HepG2 (cell line): Measurements from ENCODE around the gene ARRDC4. TPM values are rescaled to one million over a fixed set of nuclear protein-coding genes. Genes with fewer than 3 reads are reported as not detected.
A peak's percentile ranks its signal among the peaks of the same experiment; 100 is the strongest.

Experiments
- AHDC1 ChIP-seq: sonication (generic); formaldehyde crosslinking; IDR thresholded peaks from 2 replicates; pipeline ENCODE4 v1.5.1; 2020; ENCODE audit warnings: mild to moderate bottlenecking, missing genetic modification reagents, borderline replicate concordance
- BRCA1 ChIP-seq: sonication (generic); formaldehyde crosslinking; IDR thresholded peaks from 2 replicates; pipeline ENCODE4 v1.4.0; 2020; ENCODE audit warnings: missing genetic modification reagents
- PRPF4 ChIP-seq: fragments of 200-400 bp; formaldehyde crosslinking; IDR thresholded peaks from 2 replicates; pipeline ENCODE4 v1.6.1; 2016; ENCODE audit warnings: low read length, low read depth; ENCODE audit not compliant: poor library complexity, severe bottlenecking
- SAP130 ChIP-seq: IDR thresholded peaks from 2 replicates; pipeline ENCODE4 v1.6.1; 2016; ENCODE audit warnings: low read depth
- SOX6 ChIP-seq, 2 experiments: fragments of 450-650 bp in 1 of 2; sonication (generic) in 1 of 2; formaldehyde crosslinking in 1 of 2; IDR thresholded peaks; 2 replicates each; pipeline versions ENCODE4 v1.4.0 to v1.6.1; 2017 to 2020; ENCODE audit warnings: antibody characterized with exemption in 1 of 2, mild to moderate bottlenecking in 1 of 2, missing genetic modification reagents in 1 of 2
- ZBTB7A ChIP-seq: sonication (generic); formaldehyde crosslinking; IDR thresholded peaks from 2 replicates; pipeline ENCODE4 v1.8.0; 2022; ENCODE audit warnings: mild to moderate bottlenecking, missing genetic modification reagents
- ZNF496 ChIP-seq: sonication (generic); formaldehyde crosslinking; IDR thresholded peaks from 2 replicates; pipeline ENCODE4 v1.8.1; 2023; ENCODE audit warnings: mild to moderate bottlenecking, moderate library complexity, missing genetic modification reagents; ENCODE audit not compliant: insufficient replicate concordance
- ZNF879 ChIP-seq: sonication (generic); formaldehyde crosslinking; IDR thresholded peaks from 2 replicates; pipeline ENCODE4 v1.8.1; 2023; ENCODE audit warnings: missing genetic modification reagents
- polyA plus RNA-seq, 8 experiments: library from polyadenylated mRNA; depleted of rRNA in 3 of 8; stranded (reverse) in 7 of 8; unstranded in 1 of 8; fragments of >200 nt; fragmentation: Illumina TruSeq in 4 of 8; extraction: Trizol in 4 of 8; gene quantifications; 2 replicates each; pipeline versions ENCODE4 v1.2.1 to v1.2.3, GENCODE V29; 2011 to 2016; ENCODE audit warnings: low read depth in 4 of 8, missing spikeins in 1 of 8, mixed read lengths in 1 of 8; ENCODE audit not compliant: insufficient read depth in 1 of 8
- total RNA-seq, 5 experiments: library from RNA; depleted of rRNA; stranded (reverse); fragments of >200 nt; fragmentation: Illumina TruSeq; extraction: Trizol; gene quantifications; 2 replicates each; pipeline ENCODE4 v1.2.3, GENCODE V29; 2016; ENCODE audit warnings: low read depth in 1 of 5
- TF ChIP-seq, protein P1 (sequence below): sonication (generic); formaldehyde crosslinking; IDR thresholded peaks from 2 replicates; pipeline ENCODE4 v1.4.0; 2020; ENCODE audit warnings: low read depth, missing genetic modification reagents

ARRDC4 gene
- total and polyA plus RNA-seq, 2 of the 13 experiments (the other 11 are each of a cell fraction or from before 2014, with no cell fraction given), result 1.5 to 2.5 TPM

GRCh38 chr15:98001663-98002194 is 41.2 kb downstream of the ARRDC4 start (continued):
- TF ChIP-seq PRPF4, result no peak
- TF ChIP-seq, protein P1, sequence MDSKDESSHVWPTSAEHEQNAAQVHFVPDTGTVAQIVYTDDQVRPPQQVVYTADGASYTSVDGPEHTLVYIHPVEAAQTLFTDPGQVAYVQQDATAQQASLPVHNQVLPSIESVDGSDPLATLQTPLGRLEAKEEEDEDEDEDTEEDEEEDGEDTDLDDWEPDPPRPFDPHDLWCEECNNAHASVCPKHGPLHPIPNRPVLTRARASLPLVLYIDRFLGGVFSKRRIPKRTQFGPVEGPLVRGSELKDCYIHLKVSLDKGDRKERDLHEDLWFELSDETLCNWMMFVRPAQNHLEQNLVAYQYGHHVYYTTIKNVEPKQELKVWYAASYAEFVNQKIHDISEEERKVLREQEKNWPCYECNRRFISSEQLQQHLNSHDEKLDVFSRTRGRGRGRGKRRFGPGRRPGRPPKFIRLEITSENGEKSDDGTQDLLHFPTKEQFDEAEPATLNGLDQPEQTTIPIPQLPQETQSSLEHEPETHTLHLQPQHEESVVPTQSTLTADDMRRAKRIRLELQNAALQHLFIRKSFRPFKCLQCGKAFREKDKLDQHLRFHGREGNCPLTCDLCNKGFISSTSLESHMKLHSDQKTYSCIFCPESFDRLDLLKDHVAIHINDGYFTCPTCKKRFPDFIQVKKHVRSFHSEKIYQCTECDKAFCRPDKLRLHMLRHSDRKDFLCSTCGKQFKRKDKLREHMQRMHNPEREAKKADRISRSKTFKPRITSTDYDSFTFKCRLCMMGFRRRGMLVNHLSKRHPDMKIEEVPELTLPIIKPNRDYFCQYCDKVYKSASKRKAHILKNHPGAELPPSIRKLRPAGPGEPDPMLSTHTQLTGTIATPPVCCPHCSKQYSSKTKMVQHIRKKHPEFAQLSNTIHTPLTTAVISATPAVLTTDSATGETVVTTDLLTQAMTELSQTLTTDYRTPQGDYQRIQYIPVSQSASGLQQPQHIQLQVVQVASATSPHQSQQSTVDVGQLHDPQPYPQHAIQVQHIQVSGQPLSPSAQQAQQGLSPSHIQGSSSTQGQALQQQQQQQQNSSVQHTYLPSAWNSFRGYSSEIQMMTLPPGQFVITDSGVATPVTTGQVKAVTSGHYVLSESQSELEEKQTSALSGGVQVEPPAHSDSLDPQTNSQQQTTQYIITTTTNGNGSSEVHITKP, result no peak
- no peak for TF ChIP-seq SAP130 (CRISPR knock-in tag)
- TF ChIP-seq SOX6 (IDR thresholded peaks at IDR 0.05), result 0 out of 2 replicates have a peak, but pooled peaks have one; percentile 23
- TF ChIP-seq SOX6 (CRISPR knock-in tag; IDR thresholded peaks at IDR 0.05), result no peak
- TF ChIP-seq ZNF496 (CRISPR knock-in tag), result no peak
- TF ChIP-seq ZBTB7A (CRISPR knock-in tag), result 0 out of 2 replicates have a peak, but pooled peaks have one; percentile 51
- no peak for TF ChIP-seq BRCA1
- no peak for TF ChIP-seq ZNF879 (CRISPR knock-in tag)
- TF ChIP-seq AHDC1 (CRISPR knock-in tag), result no peak
